A204.1 (cell line): ENCODE results near the gene ARG1.
"Not testable (repeated sequence)": the region's sequence is repeated elsewhere in the genome, so short reads cannot be mapped to it uniquely, and the experiment has no call there.

ENCODE experiments used
- FAIRE-seq: peaks from 2 replicates; lab custom pipeline; 2012; peaks lifted over from hg19 to GRCh38; lab: Jason Lieb, UNC

The ARG1 gene

GRCh38 chr6:131572686-131573415 lies at the start of gene ARG1:
TSS of gene ARG1 (plus strand) at chr6:131573226. CDS start at chr6:131573283, 57 bp downstream.
- FAIRE-seq: no peak

GRCh38 chr6:131523988-131524673 lies 48.9 kb upstream of the ARG1 start:
- no peak for FAIRE-seq

GRCh38 chr6:131524695-131525336 lies 48.2 kb upstream of the ARG1 start:
- no peak for FAIRE-seq

GRCh38 chr6:131530936-131531335 lies 42.1 kb upstream of the ARG1 start:
- FAIRE-seq: not testable (repeated sequence)

GRCh38 chr6:131531681-131532080 lies 41.3 kb upstream of the ARG1 start:
- not testable (repeated sequence) for FAIRE-seq

- FAIRE-seq: no peak
These were observed 40.4 kb upstream of the ARG1 start for GRCh38 chr6:131532580-131533039.

- FAIRE-seq: not testable (repeated sequence)
These were observed 34.4 kb upstream of the ARG1 start for GRCh38 chr6:131538615-131539014.

- no peak for FAIRE-seq
These were observed 27.7 kb upstream of the ARG1 start for GRCh38 chr6:131545317-131545716.

GRCh38 chr6:131547488-131547887 lies 25.5 kb upstream of the ARG1 start:
- no peak for FAIRE-seq

GRCh38 chr6:131548441-131548840 lies 24.6 kb upstream of the ARG1 start:
- FAIRE-seq: no peak

GRCh38 chr6:131549811-131550210 lies 23.2 kb upstream of the ARG1 start:
- no peak for FAIRE-seq

GRCh38 chr6:131551902-131552301 lies 21.1 kb upstream of the ARG1 start:
- FAIRE-seq: no peak

- no peak for FAIRE-seq
These were observed 20.5 kb upstream of the ARG1 start for GRCh38 chr6:131552572-131552971.

- no peak for FAIRE-seq
These were observed 17.0 kb upstream of the ARG1 start for GRCh38 chr6:131555992-131556391.

GRCh38 chr6:131558922-131559321 lies 14.1 kb upstream of the ARG1 start:
- FAIRE-seq: no peak

GRCh38 chr6:131561925-131562707 lies 10.9 kb upstream of the ARG1 start:
- FAIRE-seq: no peak

GRCh38 chr6:131565056-131565455 lies 8.0 kb upstream of the ARG1 start:
- no peak for FAIRE-seq

- no peak for FAIRE-seq
These were observed 4.3 kb upstream of the ARG1 start for GRCh38 chr6:131568726-131569125.

- no peak for FAIRE-seq
These were observed 1.1 kb downstream of the ARG1 start for GRCh38 chr6:131574133-131574532.

GRCh38 chr6:131574686-131575085 lies 1.7 kb downstream of the ARG1 start:
- FAIRE-seq: no peak

- no peak for FAIRE-seq
These were observed 2.9 kb downstream of the ARG1 start for GRCh38 chr6:131575834-131576478.

- no peak for FAIRE-seq
These were observed 8.5 kb downstream of the ARG1 start for GRCh38 chr6:131581523-131581922.
